GM18867 (cell line): ENCODE measurements around the gene MSMO1.
"Not testable (repeated sequence)": the region's sequence is repeated elsewhere in the genome, so short reads cannot be mapped to it uniquely, and the experiment has no call there.

Experiments
- ATAC-seq: cut with Tn5 transposase; IDR thresholded peaks from one replicate; pipeline ENCODE4 v1.9.1; 2021; ENCODE audit warnings: mild to moderate bottlenecking, moderate library complexity; ENCODE audit not compliant: unreplicated experiment

MSMO1 gene

GRCh38 chr4:165324236-165324917 is 3.1 kb upstream of the MSMO1 start:
- ATAC-seq: no peak

- ATAC-seq: no peak
These were observed 2.6 kb upstream of the MSMO1 start for GRCh38 chr4:165324918-165325304.

GRCh38 chr4:165325732-165326512 is 1.5 kb upstream of the MSMO1 start:
- ATAC-seq: no peak

- ATAC-seq: no peak
These were observed 648 bp upstream of the MSMO1 start for GRCh38 chr4:165326831-165327210.

GRCh38 chr4:165328101-165328425 is 594 bp downstream of the MSMO1 start:
- peak; percentile 0 for ATAC-seq

- no peak for ATAC-seq
These were observed 1.2 kb downstream of the MSMO1 start for GRCh38 chr4:165328708-165329107.

- no peak for ATAC-seq
These were observed 2.6 kb downstream of the MSMO1 start for GRCh38 chr4:165330071-165330470.

GRCh38 chr4:165330666-165331065 is 3.2 kb downstream of the MSMO1 start:
- no peak for ATAC-seq

GRCh38 chr4:165331359-165331758 is 3.9 kb downstream of the MSMO1 start:
- no peak for ATAC-seq

GRCh38 chr4:165331823-165332222 is 4.4 kb downstream of the MSMO1 start:
- no peak for ATAC-seq

GRCh38 chr4:165332502-165332901 is 5.0 kb downstream of the MSMO1 start:
- no peak for ATAC-seq

- ATAC-seq: no peak
These were observed 7.8 kb downstream of the MSMO1 start for GRCh38 chr4:165335163-165335703.

GRCh38 chr4:165336743-165337142 is 9.3 kb downstream of the MSMO1 start:
- ATAC-seq: no peak

- not testable (repeated sequence) for ATAC-seq
These were observed 14.9 kb downstream of the MSMO1 start for GRCh38 chr4:165342340-165342739.

GRCh38 chr4:165343353-165344191 is 16.1 kb downstream of the MSMO1 start:
- ATAC-seq: no peak

GRCh38 chr4:165345666-165346417 is 18.4 kb downstream of the MSMO1 start:
- no peak for ATAC-seq

GRCh38 chr4:165347647-165348569 is 20.4 kb downstream of the MSMO1 start:
- no peak for ATAC-seq

GRCh38 chr4:165351359-165352130 is 24.1 kb downstream of the MSMO1 start:
- ATAC-seq: no peak

- ATAC-seq: peak; percentile 63
These were observed 28.4 kb downstream of the MSMO1 start for GRCh38 chr4:165355900-165356300.
